IMR-90 (cell line): Measurements from ENCODE around the gene ATPAF2. TPM values are rescaled to one million over a fixed set of nuclear protein-coding genes. Genes with fewer than 3 reads are reported as not detected.

Experiments
- ATAC-seq: fragments of 200-7000 bp; cut with Tn5 transposase; 2 replicates; pipeline ENCODE4 v1.9.1; 2020; ENCODE audit warnings: low read depth, mild to moderate bottlenecking, moderate library complexity
- BruUV-seq: library from RNA; stranded (reverse); fragments of 400-500 nt; replicated peaks from 2 replicates; lab custom pipeline; 2021; lab: Mats Ljungman, UMichigan
- CTCF ChIA-PET: fragments of 300-600 bp; formaldehyde crosslinking; extraction: SDS; loops from one replicate; lab custom pipeline; 2021; ENCODE audit warnings: antibody characterized with exemption; lab: Yijun Ruan, JAX
- POLR2A ChIA-PET: fragments of 300-600 bp; sonication (Branson Sonifier 250); formaldehyde crosslinking; loops from one replicate; lab custom pipeline; 2022; ENCODE audit warnings: antibody characterized with exemption; ENCODE audit not compliant: unreplicated experiment; lab: Charles Lee
- DNase-seq: peaks from one replicate; pipeline ENCODE4 v3.0.0; 2013
- H2AFZ ChIP-seq: replicated peaks from 2 replicates; pipeline ENCODE3; 2013; ENCODE audit warnings: low read length, mild to moderate bottlenecking; ENCODE audit not compliant: poor library complexity
- H2AK5ac ChIP-seq: 2 replicates; pipeline ENCODE4 v1.6.1; 2013; ENCODE audit warnings: low read depth, low read length, inconsistent platforms
- H2AK9ac ChIP-seq: replicated peaks from 2 replicates; pipeline ENCODE3; 2013; ENCODE audit warnings: mild to moderate bottlenecking, low read depth, low read length, moderate library complexity; ENCODE audit not compliant: poor library complexity
- H2BK120ac ChIP-seq: 2 replicates; pipeline ENCODE4 v1.6.1; 2013; ENCODE audit warnings: low read depth, low read length, inconsistent platforms
- H2BK15ac ChIP-seq: 3 replicates; pipeline ENCODE4 v1.6.1; 2013; ENCODE audit warnings: low read depth, low read length, inconsistent platforms
- H2BK20ac ChIP-seq: 2 replicates; pipeline ENCODE4 v1.6.1; 2013; ENCODE audit warnings: low read depth, mild to moderate bottlenecking, inconsistent platforms, low read length, moderate library complexity
- H2BK5ac ChIP-seq: 2 replicates; pipeline ENCODE4 v1.6.1; 2013; ENCODE audit warnings: mild to moderate bottlenecking, low read depth, low read length, inconsistent platforms; ENCODE audit not compliant: poor library complexity, severe bottlenecking
- H3K14ac ChIP-seq: replicated peaks from 2 replicates; pipeline ENCODE4 v1.6.1; 2013; ENCODE audit warnings: low read depth, low read length, inconsistent platforms
- H3K18ac ChIP-seq: 2 replicates; pipeline ENCODE4 v1.6.1; 2013; ENCODE audit warnings: low read depth, low read length, control low read depth
- H3K23ac ChIP-seq: 2 replicates; pipeline ENCODE4 v1.6.1; 2013; ENCODE audit warnings: low read depth, low read length, inconsistent platforms
- H3K27ac ChIP-seq: 2 replicates; pipeline ENCODE4 v1.5.1; 2013; ENCODE audit warnings: mild to moderate bottlenecking, control low read depth, low read length; ENCODE audit not compliant: insufficient read depth
- H3K27me3 ChIP-seq: 2 replicates; pipeline ENCODE4 v1.6.1; 2013; ENCODE audit warnings: low read length; ENCODE audit not compliant: control insufficient read depth, insufficient read depth
- H3K36me3 ChIP-seq: 2 replicates; pipeline ENCODE4 v1.6.1; 2013; ENCODE audit warnings: low read length, mixed read lengths; ENCODE audit not compliant: control insufficient read depth, insufficient read depth
- H3K4ac ChIP-seq: 2 replicates; pipeline ENCODE4 v1.6.1; 2013; ENCODE audit warnings: low read depth, low read length, inconsistent platforms
- H3K4me1 ChIP-seq: 2 replicates; pipeline ENCODE4 v1.6.1; 2013; ENCODE audit warnings: low read length, mixed read lengths; ENCODE audit not compliant: control insufficient read depth, insufficient read depth
- H3K4me2 ChIP-seq: 2 replicates; pipeline ENCODE4 v1.6.1; 2013; ENCODE audit warnings: low read depth, mild to moderate bottlenecking, control low read depth, low read length, moderate library complexity
- H3K4me3 ChIP-seq: 2 replicates; pipeline ENCODE4 v1.5.1; 2013; ENCODE audit warnings: low read depth, mild to moderate bottlenecking, control low read depth, low read length, moderate library complexity; ENCODE audit not compliant: insufficient read depth
- H3K56ac ChIP-seq: 2 replicates; pipeline ENCODE4 v1.6.1; 2013; ENCODE audit warnings: low read length, inconsistent platforms; ENCODE audit not compliant: insufficient read depth; ENCODE audit errors: extremely low read depth
- H3K79me1 ChIP-seq, 2 experiments: 2 replicates each; pipeline ENCODE4 v1.6.1; 2013; ENCODE audit warnings: low read length in 2 of 2, inconsistent platforms in 1 of 2, low read depth in 1 of 2
- H3K9ac ChIP-seq: 2 replicates; pipeline ENCODE4 v1.6.1; 2013; ENCODE audit warnings: low read depth, low read length, control low read depth
- H3K9me1 ChIP-seq: 2 replicates; pipeline ENCODE4 v1.6.1; 2013; ENCODE audit warnings: low read length, inconsistent platforms; ENCODE audit not compliant: insufficient read depth
- H3K9me3 ChIP-seq: 2 replicates; pipeline ENCODE4 v1.6.1; 2013; ENCODE audit warnings: low read length; ENCODE audit not compliant: control insufficient read depth, insufficient read depth
- H4K20me1 ChIP-seq: 2 replicates; pipeline ENCODE4 v1.6.1; 2013; ENCODE audit warnings: low read length, inconsistent platforms; ENCODE audit not compliant: insufficient read depth
- H4K5ac ChIP-seq: 2 replicates; pipeline ENCODE4 v1.6.1; 2013; ENCODE audit warnings: mild to moderate bottlenecking, low read depth, low read length, control low read depth
- H4K8ac ChIP-seq, 2 experiments: 2 replicates each; pipeline ENCODE4 v1.6.1; 2013; ENCODE audit warnings: low read depth in 2 of 2, low read length in 2 of 2, control low read depth in 1 of 2, inconsistent platforms in 1 of 2
- H4K91ac ChIP-seq: 2 replicates; pipeline ENCODE4 v1.6.1; 2013; ENCODE audit warnings: low read depth, low read length, inconsistent platforms; ENCODE audit not compliant: insufficient read depth
- BHLHE40 ChIP-seq: fragments of 150-350 bp; IDR thresholded peaks from 2 replicates; pipeline ENCODE4 v1.6.1; 2016; ENCODE audit warnings: mild to moderate bottlenecking, low read depth, low read length
- CEBPB ChIP-seq: IDR thresholded peaks from 2 replicates; pipeline ENCODE4 v1.6.1; 2012; ENCODE audit warnings: low read depth, low read length, improper control_type of control experiment
- CHD1 ChIP-seq: IDR thresholded peaks from 2 replicates; pipeline ENCODE4 v1.6.1; 2012; ENCODE audit warnings: low read depth, low read length, improper control_type of control experiment
- FOS ChIP-seq: fragments of 150-350 bp; IDR thresholded peaks from 2 replicates; pipeline ENCODE4 v1.6.1; 2016; ENCODE audit warnings: low read depth, low read length
- MAFK ChIP-seq: IDR thresholded peaks from 2 replicates; pipeline ENCODE4 v1.6.1; 2012; ENCODE audit warnings: low read depth, low read length, improper control_type of control experiment
- MAZ ChIP-seq: IDR thresholded peaks from 2 replicates; pipeline ENCODE4 v1.6.1; 2012; ENCODE audit warnings: low read depth, mild to moderate bottlenecking, low read length, improper control_type of control experiment, moderate library complexity, borderline replicate concordance
- MXI1 ChIP-seq: IDR thresholded peaks from 2 replicates; pipeline ENCODE4 v1.6.1; 2012; ENCODE audit warnings: low read depth, mild to moderate bottlenecking, low read length, moderate library complexity, borderline replicate concordance
- NFE2L2 ChIP-seq: fragments of 150-350 bp; IDR thresholded peaks from 2 replicates; pipeline ENCODE4 v1.6.1; 2016; ENCODE audit warnings: low read depth, mild to moderate bottlenecking, low read length
- POLR2A ChIP-seq: IDR thresholded peaks from 2 replicates; pipeline ENCODE4 v1.6.1; 2012; ENCODE audit warnings: mild to moderate bottlenecking, low read depth, low read length
- RAD21 ChIP-seq: IDR thresholded peaks from 2 replicates; pipeline ENCODE4 v1.6.1; 2012; ENCODE audit warnings: low read length, improper control_type of control experiment
- RCOR1 ChIP-seq: IDR thresholded peaks from 2 replicates; pipeline ENCODE4 v1.6.1; 2012; ENCODE audit warnings: mild to moderate bottlenecking, low read length, improper control_type of control experiment; ENCODE audit not compliant: insufficient replicate concordance
- RFX5 ChIP-seq: IDR thresholded peaks from 2 replicates; pipeline ENCODE4 v1.8.0; 2012; ENCODE audit warnings: low read depth, mild to moderate bottlenecking, low read length, moderate library complexity
- SMC3 ChIP-seq: fragments of 150-350 bp; IDR thresholded peaks from 2 replicates; pipeline ENCODE4 v1.6.1; 2016; ENCODE audit warnings: low read depth, mild to moderate bottlenecking, antibody characterized with exemption, low read length, moderate library complexity
- WGBS, 2 experiments: methylation state at CpG; one replicate each; pipeline versions ENCODE4 v1.1.5 to v1.1.7; 2013; ENCODE audit warnings: missing lambda C conversion rate in 2 of 2; ENCODE audit not compliant: insufficient read length in 1 of 2; ENCODE audit errors: extremely low coverage in 2 of 2; 5-methylcytosine and 5-hydroxymethylcytosine counted together
- dilution Hi-C: fragments of 300-500 bp; cut with HindIII; formaldehyde crosslinking; loops from one replicate; pipeline ENCODE4 v1.14.3; 2018; ENCODE audit warnings: low sequenced_read_pairs; ENCODE audit not compliant: unreplicated experiment
- in situ Hi-C: fragments of 300-500 bp; cut with MboI; formaldehyde crosslinking; loops from 3 replicates; pipeline ENCODE4 v1.14.3; 2019; ENCODE audit warnings: low sequenced_read_pairs, inconsistent platforms, mixed read lengths
- intact Hi-C: fragments of 100-400 bp; cut with micrococcal nuclease; formaldehyde crosslinking; loops from 2 replicates; pipeline ENCODE4 v1.10.0; 2022
- polyA plus RNA-seq, 3 experiments: library from polyadenylated mRNA; depleted of rRNA; stranded (reverse); fragments of >200 nt; gene quantifications; 2 replicates each; pipeline ENCODE4 v1.2.3, GENCODE V29; 2012; ENCODE audit warnings: low replicate concordance in 1 of 3
- total RNA-seq: library from RNA; depleted of rRNA; stranded (reverse); fragments of >200 nt; gene quantifications from 2 replicates; pipeline ENCODE4 v1.2.3, GENCODE V29; 2012
- TF ChIP-seq, protein P1 (sequence below): fragments of 150-350 bp; IDR thresholded peaks from 2 replicates; pipeline ENCODE4 v1.6.1; 2017; ENCODE audit warnings: mild to moderate bottlenecking, antibody characterized with exemption, low read length, low read depth
- TF ChIP-seq, protein P2 (sequence below): conservative IDR thresholded peaks from 2 replicates; pipeline ENCODE4 v1.5.1; 2012; ENCODE audit warnings: mild to moderate bottlenecking, low read depth, low read length, improper control_type of control experiment
- TF ChIP-seq, protein P3 (sequence below): fragments of 150-350 bp; IDR thresholded peaks from 2 replicates; pipeline ENCODE4 v1.6.1; 2016; ENCODE audit warnings: low read depth, mild to moderate bottlenecking, low read length, moderate library complexity, borderline replicate concordance

ATPAF2 gene
- total and polyA plus RNA-seq, 2 of the 4 experiments (the other 2 are of a cell fraction), result 19.5 to 27.6 TPM

DNA sequence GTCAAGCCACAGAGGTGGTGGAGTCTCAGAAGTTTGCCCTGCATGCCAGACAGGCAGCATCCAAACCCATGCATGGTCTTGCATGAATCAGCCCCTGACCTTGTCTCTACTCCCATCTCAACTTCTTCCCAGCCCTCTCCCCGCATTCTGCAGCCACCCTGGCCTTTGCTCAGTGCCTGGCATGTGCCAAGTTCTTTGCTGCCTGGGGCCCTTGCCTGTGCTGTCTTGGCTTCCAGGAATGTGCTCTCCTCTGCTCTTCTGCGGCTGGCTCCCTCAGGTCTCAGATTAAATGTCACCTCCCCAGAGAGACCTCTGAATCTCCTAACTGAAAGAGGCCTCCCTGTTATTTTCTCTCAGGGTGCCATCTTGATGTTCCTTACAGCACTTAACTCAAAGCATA, 48.7 kb downstream of the ATPAF2 start:
- H2BK20ac ChIP-seq, result no peak overlapping the region
- no peak overlapping the region for H4K5ac ChIP-seq
- no peaks in the 10 kb centered on the region for H3K27me3 ChIP-seq
- H4K91ac ChIP-seq, result no peak overlapping the region
- H3K36me3 ChIP-seq, result no peaks in the 10 kb centered on the region
- DNase-seq (no peak), ATAC-seq (no peak)
- BruUV-seq, result no TSS peak
- H2AK9ac ChIP-seq, result no peak overlapping the region
- H3K4me2 ChIP-seq, result no peak overlapping the region
- H3K27ac ChIP-seq, result no peak overlapping the region
- ChIA-PET CTCF (no interaction called here), POLR2A (no interaction called here)
- no peak overlapping the region for H3K23ac ChIP-seq
- peaks cover 2% of the 10 kb centered on the region for H3K9me1 ChIP-seq
- H2BK5ac ChIP-seq, result peak overlapping the region; percentile 16
- H3K79me1 ChIP-seq, result no peaks in the 10 kb centered on the region
- H3K14ac ChIP-seq, result no peak overlapping the region
- H4K20me1 ChIP-seq, result no peaks in the 10 kb centered on the region
- H3K18ac ChIP-seq, result no peak overlapping the region
- H3K4me3 ChIP-seq, result no peak overlapping the region
- dilution Hi-C loops (no loop called here), in situ Hi-C loops (no loop called here), intact Hi-C loops (loop anchor here (5.0 kb wide), 1 partner anchor 37 kb away; no protein-coding TSS in a partner anchor)
- H3K4me1 ChIP-seq, result peaks cover 8% of the 10 kb centered on the region; the same call in 1 of the 2 replicates
- H2BK15ac ChIP-seq, result no peak overlapping the region
- no peak overlapping the region for H4K8ac ChIP-seq
- no CpG with 5 or more reads among the region's 2 CpGs for WGBS, 2 experiments
- no peak overlapping the region for H3K9ac ChIP-seq
- no peaks in the 10 kb centered on the region for H3K9me3 ChIP-seq
- H2BK120ac ChIP-seq, result no peak overlapping the region
- TF ChIP-seq MXI1 (no peak), FOS (no peak), RAD21 (no peak), CEBPB (no peak), NFE2L2 (no peak), POLR2A (no peak), SMC3 (no peak), BHLHE40 (no peak), RCOR1 (no peak), MAZ (no peak), RFX5 (no peak), MAFK (no peak), CHD1 (no peak)
- TF ChIP-seq, protein P1, sequence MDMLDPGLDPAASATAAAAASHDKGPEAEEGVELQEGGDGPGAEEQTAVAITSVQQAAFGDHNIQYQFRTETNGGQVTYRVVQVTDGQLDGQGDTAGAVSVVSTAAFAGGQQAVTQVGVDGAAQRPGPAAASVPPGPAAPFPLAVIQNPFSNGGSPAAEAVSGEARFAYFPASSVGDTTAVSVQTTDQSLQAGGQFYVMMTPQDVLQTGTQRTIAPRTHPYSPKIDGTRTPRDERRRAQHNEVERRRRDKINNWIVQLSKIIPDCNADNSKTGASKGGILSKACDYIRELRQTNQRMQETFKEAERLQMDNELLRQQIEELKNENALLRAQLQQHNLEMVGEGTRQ, result no peak
- TF ChIP-seq, protein P2, sequence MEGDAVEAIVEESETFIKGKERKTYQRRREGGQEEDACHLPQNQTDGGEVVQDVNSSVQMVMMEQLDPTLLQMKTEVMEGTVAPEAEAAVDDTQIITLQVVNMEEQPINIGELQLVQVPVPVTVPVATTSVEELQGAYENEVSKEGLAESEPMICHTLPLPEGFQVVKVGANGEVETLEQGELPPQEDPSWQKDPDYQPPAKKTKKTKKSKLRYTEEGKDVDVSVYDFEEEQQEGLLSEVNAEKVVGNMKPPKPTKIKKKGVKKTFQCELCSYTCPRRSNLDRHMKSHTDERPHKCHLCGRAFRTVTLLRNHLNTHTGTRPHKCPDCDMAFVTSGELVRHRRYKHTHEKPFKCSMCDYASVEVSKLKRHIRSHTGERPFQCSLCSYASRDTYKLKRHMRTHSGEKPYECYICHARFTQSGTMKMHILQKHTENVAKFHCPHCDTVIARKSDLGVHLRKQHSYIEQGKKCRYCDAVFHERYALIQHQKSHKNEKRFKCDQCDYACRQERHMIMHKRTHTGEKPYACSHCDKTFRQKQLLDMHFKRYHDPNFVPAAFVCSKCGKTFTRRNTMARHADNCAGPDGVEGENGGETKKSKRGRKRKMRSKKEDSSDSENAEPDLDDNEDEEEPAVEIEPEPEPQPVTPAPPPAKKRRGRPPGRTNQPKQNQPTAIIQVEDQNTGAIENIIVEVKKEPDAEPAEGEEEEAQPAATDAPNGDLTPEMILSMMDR, result no peak
- TF ChIP-seq, protein P3, sequence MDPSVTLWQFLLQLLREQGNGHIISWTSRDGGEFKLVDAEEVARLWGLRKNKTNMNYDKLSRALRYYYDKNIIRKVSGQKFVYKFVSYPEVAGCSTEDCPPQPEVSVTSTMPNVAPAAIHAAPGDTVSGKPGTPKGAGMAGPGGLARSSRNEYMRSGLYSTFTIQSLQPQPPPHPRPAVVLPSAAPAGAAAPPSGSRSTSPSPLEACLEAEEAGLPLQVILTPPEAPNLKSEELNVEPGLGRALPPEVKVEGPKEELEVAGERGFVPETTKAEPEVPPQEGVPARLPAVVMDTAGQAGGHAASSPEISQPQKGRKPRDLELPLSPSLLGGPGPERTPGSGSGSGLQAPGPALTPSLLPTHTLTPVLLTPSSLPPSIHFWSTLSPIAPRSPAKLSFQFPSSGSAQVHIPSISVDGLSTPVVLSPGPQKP, result no peak
- H2AFZ ChIP-seq, result peak overlapping the region; percentile 5
- H3K4ac ChIP-seq, result peak overlapping the region; percentile 48; the same call in 1 of the 2 replicates
- H2AK5ac ChIP-seq, result peak overlapping the region; percentile 67
- H3K56ac ChIP-seq, result no peak overlapping the region
